Measurements from ENCODE around the gene PUSL1. TPM values are rescaled to one million over a fixed set of nuclear protein-coding genes. Genes with fewer than 3 reads are reported as not detected.

PUSL1 gene
- total RNA-seq, 1 experiment from 2014 or later = 38.0 TPM

GRCh38 chr1:1356166-1356795, 47.9 kb downstream of the PUSL1 start:
- Histone ChIP-seq H3K23me2 (ENCODE audit: insufficient read length, low read depth, low read length, poor library complexity, severe bottlenecking) (peaks cover 7% of the 10 kb centered on the region), H3K9me3 (ENCODE audit: control insufficient read depth, low read depth, low read length) (no peaks in the 10 kb centered on the region), H2BK15ac (ENCODE audit: low read depth, low read length) (no peak overlapping the region), H3K56ac (ENCODE audit: insufficient read length, low read depth, low read length) (no peak overlapping the region), H3K79me2 (ENCODE audit: insufficient read depth, low read length) (no peaks in the 10 kb centered on the region), H2BK12ac (ENCODE audit: insufficient read length, low read depth, low read length) (no peak overlapping the region), H2BK120ac (ENCODE audit: low read depth, low read length, poor library complexity, severe bottlenecking) (no peak overlapping the region), H3K4me2 (ENCODE audit: insufficient read depth, insufficient read length, low read length) (no peak overlapping the region), H3K14ac (ENCODE audit: insufficient read depth, low read length) (no peak overlapping the region), H3K27me3 (ENCODE audit: insufficient read depth, low read length) (peaks cover 4% of the 10 kb centered on the region; the same call in 1 of the 2 replicates), H3K79me1 (ENCODE audit: insufficient read depth, low read depth, low read length, poor library complexity, severe bottlenecking) (no peaks in the 10 kb centered on the region), H4K91ac (ENCODE audit: insufficient read length, low read depth, low read length) (no peak overlapping the region), H2AK5ac (ENCODE audit: insufficient read length, low read length) (no peak overlapping the region), H3K23ac (ENCODE audit: insufficient read length, low read depth, low read length) (no peak overlapping the region), H3K18ac (ENCODE audit: insufficient read length, low read depth, low read length) (no peak overlapping the region), H4K8ac (replicated peaks; ENCODE audit: insufficient read length, low read depth, low read length) (no peak overlapping the region), H3T11ph (ENCODE audit: low read length) (no peak overlapping the region), H4K5ac (ENCODE audit: insufficient read length, low read depth, low read length) (no peak overlapping the region), H3K4ac (ENCODE audit: low read depth, low read length) (no peak overlapping the region), H2AFZ (ENCODE audit: low read length) (no peak overlapping the region), H2BK5ac (ENCODE audit: insufficient read length, low read length) (no peak overlapping the region), H3K9ac (ENCODE audit: extremely low read depth, insufficient read length, low read length) (no peak overlapping the region), H2BK20ac (ENCODE audit: low read depth, low read length, poor library complexity, severe bottlenecking) (no peak overlapping the region), H3K27ac (ENCODE audit: insufficient read length, low read depth, low read length) (no peak overlapping the region), H4K20me1 (ENCODE audit: control insufficient read depth, insufficient read depth, insufficient read length) (no peaks in the 10 kb centered on the region), H3K4me1 (ENCODE audit: insufficient read depth, low read length) (peaks cover 2% of the 10 kb centered on the region; the same call in 1 of the 2 replicates)
- H3K27me3 Mint-ChIP-seq (ENCODE audit: low read depth) = peaks cover 43% of the 10 kb centered on the region
- peaks cover 0 to 8% (median 2%) of the 10 kb centered on the region in 3 experiments; a peak in 1 of 7 replicates for H3K36me3 Mint-ChIP-seq (ENCODE audit: insufficient read depth in 1 of 3, low read depth in 3 of 3)
- no peaks in the 10 kb centered on the region; a peak in 2 of 5 replicates for H3K9me3 Mint-ChIP-seq
- no peak for TF ChIP-seq CTCF (conservative IDR thresholded peaks at IDR 0.05)
- whole genome bisulfite sequencing (ENCODE audit: extremely low coverage, insufficient read length, low lambda C conversion rate) = no CpG with 5 or more reads among the region's 8 CpGs
- no peak overlapping the region for H3K4me3 Mint-ChIP-seq
- H3K27ac Mint-ChIP-seq = no peak overlapping the region
- DNase-seq = no peak
- H3K4me1 Mint-ChIP-seq = peaks cover 33 to 58% of the 10 kb centered on the region in 2 experiments

Measured in H9 (cell line).